Fibroblast of lung (primary cell): ENCODE data around the gene MCRIP1.

Experiments
- CTCF ChIP-seq, 2 donors: IDR thresholded peaks in 1 of 2; conservative IDR thresholded peaks in 1 of 2; 1 replicate in 1 of 2; 2 replicates in 1 of 2; pipeline ENCODE4 v1.5.1; 2011 to 2012; ENCODE audit warnings: low read length in 2 of 2, control low read depth in 1 of 2, inconsistent platforms in 1 of 2, low read depth in 1 of 2, mild to moderate bottlenecking in 1 of 2
- EZH2 ChIP-seq: IDR thresholded peaks from 2 replicates; pipeline ENCODE4 v1.5.1; 2012; ENCODE audit warnings: low read length, control low read depth, mild to moderate bottlenecking; ENCODE audit errors: missing control alignments

GRCh38 chr17:81863833-81864768 lies 31.0 kb upstream of the MCRIP1 start:
- no peak for TF ChIP-seq CTCF (conservative IDR thresholded peaks at IDR 0.05 in 1 of 2, IDR thresholded peaks at IDR 0.05 in 1 of 2; ENCODE audit: low read depth in 1 of 2, low read length in 2 of 2)
- no peak for TF ChIP-seq EZH2
